Stomach (tissue), 9 donors: ENCODE measurements around the gene PPP1R37. TPM values are rescaled to one million over a fixed set of nuclear protein-coding genes. Genes with fewer than 3 reads are reported as not detected.

ENCODE experiments used
- DNase-seq, 2 donors: peaks; one replicate each; pipeline versions ENCODE4 v3.0.0 to v3.0.0-alpha.2; 2013 to 2019
- H3K27ac ChIP-seq, 5 donors: fragments of 200-600 bp in 4 of 5; sonication (generic) in 4 of 5; one replicate each; pipeline ENCODE4 v1.5.1; 2013 to 2019; ENCODE audit warnings: mild to moderate bottlenecking in 1 of 5, moderate library complexity in 1 of 5
- H3K27me3 ChIP-seq, 3 donors: fragments of 200-600 bp; sonication (generic); one replicate each; pipeline ENCODE4 v1.5.1; 2017 to 2019; ENCODE audit warnings: mixed run types in 1 of 3
- H3K36me3 ChIP-seq, 4 donors: fragments of 200-600 bp; sonication (generic); 1 replicate in 3 of 4; 2 replicates in 1 of 4; pipeline ENCODE4 v1.5.1; 2016 to 2019
- H3K4me1 ChIP-seq, 4 donors: fragments of 200-600 bp; sonication (generic); one replicate each; pipeline ENCODE4 v1.5.1; 2016 to 2019
- H3K4me3 ChIP-seq, 4 donors: fragments of 200-600 bp; sonication (generic) in 3 of 4; one replicate each; pipeline ENCODE4 v1.5.1; 2016 to 2019; ENCODE audit warnings: mild to moderate bottlenecking in 1 of 4
- H3K9me3 ChIP-seq, 4 donors: fragments of 200-600 bp; sonication (generic); one replicate each; pipeline ENCODE4 v1.5.1; 2016 to 2019
- EP300 ChIP-seq: sonication (generic); formaldehyde crosslinking; IDR thresholded peaks from one replicate; pipeline ENCODE4 v1.6.1; 2017; ENCODE audit warnings: antibody characterized with exemption
- POLR2A ChIP-seq, 4 donors: fragments of 450-650 bp; IDR thresholded peaks; one replicate each; pipeline ENCODE4 v1.6.1; 2016; ENCODE audit warnings: antibody characterized with exemption in 4 of 4, control low read depth in 2 of 4, mild to moderate bottlenecking in 1 of 4, moderate library complexity in 1 of 4
- POLR2AphosphoS5 ChIP-seq, 3 donors: sonication (generic); formaldehyde crosslinking; IDR thresholded peaks; one replicate each; pipeline ENCODE4 v1.6.1; 2016; ENCODE audit warnings: antibody characterized with exemption in 3 of 3
- WGBS, 5 donors: extraction: QIAGEN DNeasy Blood & Tissue Kit in 3 of 5; methylation state at CpG; one replicate each; pipeline versions ENCODE4 v1.1.5 to v1.1.7; 2013 to 2018; 5-methylcytosine and 5-hydroxymethylcytosine counted together
- intact Hi-C: fragments of 100-400 bp; cut with DNase I; formaldehyde crosslinking; loops from one replicate; pipeline ENCODE4 v1.15.1; 2023; ENCODE audit warnings: low total_unique reads
- polyA plus RNA-seq, 3 donors: library from polyadenylated mRNA; stranded (reverse); fragments of 200-250 nt; gene quantifications; one replicate each; pipeline ENCODE4 v1.2.3, GENCODE V29; 2013
- total RNA-seq, 5 donors: library from RNA; depleted of rRNA; stranded (reverse); fragments of >200 nt; gene quantifications; one replicate each; pipeline versions ENCODE4 v1.1.0 to v1.2.3, GENCODE V29; 2014 to 2016
- TF ChIP-seq, protein P1 (sequence below), 7 experiments: fragments of 450-650 bp in 4 of 7; fragments of 200-600 bp in 3 of 7; sonication (generic) in 3 of 7; IDR thresholded peaks; one replicate each; pipeline ENCODE4 v1.5.1; 2016 to 2019; ENCODE audit warnings: antibody characterized with exemption in 7 of 7, control low read depth in 2 of 7, mild to moderate bottlenecking in 1 of 7
- donor health status: healthy with polysubstance abuse.
- donor health status: Bipolar disorder and iron deficiency.
- donor health status: healthy.

The PPP1R37 gene
- total and polyA plus RNA-seq, 8 donors = 25.7 to 268 (median 53.9) TPM

GRCh38 chr19:45150180-45150579 is 57.2 kb downstream of the PPP1R37 start:
- Histone ChIP-seq H3K4me1 (peaks cover 26 to 41% (median 31%) of the 10 kb centered on the region in 4 donors), H3K9me3 (peaks cover 0 to 4% (median 0%) of the 10 kb centered on the region in 4 donors), H3K27me3 (peaks cover 0 to 46% (median 23%) of the 10 kb centered on the region in 3 donors), H3K27ac (no peak overlapping the region), H3K4me3 (no peak overlapping the region), H3K36me3 (peaks cover 14 to 43% (median 30%) of the 10 kb centered on the region in 4 donors)
- 90 to 98% (median 95%) methylated on average over 4 of the region's 4 CpGs for WGBS, 5 donors
- TF ChIP-seq POLR2A (IDR thresholded peaks at IDR 0.05) (no peak), EP300 (no peak), POLR2AphosphoS5 (IDR thresholded peaks at IDR 0.05) (no peak)
- TF ChIP-seq, protein P1, sequence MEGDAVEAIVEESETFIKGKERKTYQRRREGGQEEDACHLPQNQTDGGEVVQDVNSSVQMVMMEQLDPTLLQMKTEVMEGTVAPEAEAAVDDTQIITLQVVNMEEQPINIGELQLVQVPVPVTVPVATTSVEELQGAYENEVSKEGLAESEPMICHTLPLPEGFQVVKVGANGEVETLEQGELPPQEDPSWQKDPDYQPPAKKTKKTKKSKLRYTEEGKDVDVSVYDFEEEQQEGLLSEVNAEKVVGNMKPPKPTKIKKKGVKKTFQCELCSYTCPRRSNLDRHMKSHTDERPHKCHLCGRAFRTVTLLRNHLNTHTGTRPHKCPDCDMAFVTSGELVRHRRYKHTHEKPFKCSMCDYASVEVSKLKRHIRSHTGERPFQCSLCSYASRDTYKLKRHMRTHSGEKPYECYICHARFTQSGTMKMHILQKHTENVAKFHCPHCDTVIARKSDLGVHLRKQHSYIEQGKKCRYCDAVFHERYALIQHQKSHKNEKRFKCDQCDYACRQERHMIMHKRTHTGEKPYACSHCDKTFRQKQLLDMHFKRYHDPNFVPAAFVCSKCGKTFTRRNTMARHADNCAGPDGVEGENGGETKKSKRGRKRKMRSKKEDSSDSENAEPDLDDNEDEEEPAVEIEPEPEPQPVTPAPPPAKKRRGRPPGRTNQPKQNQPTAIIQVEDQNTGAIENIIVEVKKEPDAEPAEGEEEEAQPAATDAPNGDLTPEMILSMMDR (IDR thresholded peaks at IDR 0.05) = no peak
- intact Hi-C loops = no loop called here
- DNase-seq = no peak

DNA sequence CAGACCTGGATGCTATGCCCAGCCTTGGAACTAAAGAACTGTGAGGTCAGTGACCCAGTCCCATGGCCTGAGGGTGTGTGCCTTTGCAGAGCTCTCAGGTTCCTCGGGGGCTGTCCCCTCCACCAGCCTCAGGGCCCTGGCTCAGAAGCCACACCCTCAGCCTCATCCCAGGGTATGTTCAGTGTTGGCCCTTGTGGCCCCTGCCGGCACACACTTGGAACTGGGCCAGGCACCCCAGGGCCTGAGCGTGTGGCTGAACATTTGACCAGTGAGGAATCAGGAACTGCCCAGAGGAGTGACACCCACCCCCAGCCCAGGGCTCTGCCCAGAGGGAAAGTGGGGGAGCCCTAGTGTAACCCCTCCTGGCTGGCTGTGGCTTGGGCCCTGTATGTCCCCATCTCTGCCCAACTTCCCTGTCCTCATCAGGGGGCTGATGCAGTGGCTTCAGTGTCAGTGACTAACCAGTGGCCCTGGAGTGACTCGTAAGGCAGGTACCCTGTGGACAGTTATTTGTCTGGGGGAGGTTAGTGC is 57.8 kb downstream of the PPP1R37 start:
- H3K27ac ChIP-seq = no peak overlapping the region
- H3K9me3 ChIP-seq = peaks cover 0 to 4% (median 0%) of the 10 kb centered on the region in 4 donors
- no peak overlapping the region for H3K4me3 ChIP-seq
- no peak for DNase-seq
- intact Hi-C loops = no loop called here
- H3K4me1 ChIP-seq = peaks cover 26 to 41% (median 31%) of the 10 kb centered on the region in 4 donors
- TF ChIP-seq EP300 (no peak), POLR2A (IDR thresholded peaks at IDR 0.05) (no peak), POLR2AphosphoS5 (IDR thresholded peaks at IDR 0.05) (no peak)
- TF ChIP-seq, protein P1 (IDR thresholded peaks at IDR 0.05) = no peak
- peaks cover 8 to 36% (median 24%) of the 10 kb centered on the region in 4 donors for H3K36me3 ChIP-seq
- H3K27me3 ChIP-seq = peaks cover 0 to 46% (median 23%) of the 10 kb centered on the region in 3 donors
- 34 to 66% (median 44%) methylated on average over 3 to 4 of the region's 4 CpGs for WGBS, 5 donors

- peaks cover 0 to 51% (median 23%) of the 10 kb centered on the region in 3 donors for H3K27me3 ChIP-seq
- H3K36me3 ChIP-seq = peaks cover 6 to 31% (median 19%) of the 10 kb centered on the region in 4 donors
- 70 to 93% (median 82%) methylated on average over 4 to 7 of the region's 7 CpGs for WGBS, 5 donors
- no peak overlapping the region for H3K27ac ChIP-seq
- TF ChIP-seq POLR2A (IDR thresholded peaks at IDR 0.05) (no peak), POLR2AphosphoS5 (IDR thresholded peaks at IDR 0.05) (no peak)
- TF ChIP-seq, protein P1 (IDR thresholded peaks at IDR 0.05) = no peak
- DNase-seq = no peak
- H3K4me1 ChIP-seq = peaks cover 26 to 41% (median 31%) of the 10 kb centered on the region in 4 donors
- H3K9me3 ChIP-seq = peaks cover 0 to 4% (median 0%) of the 10 kb centered on the region in 4 donors
- no peak overlapping the region for H3K4me3 ChIP-seq
- intact Hi-C loops = no loop called here
Measured at GRCh38 chr19:45151320-45151719, 58.3 kb downstream of the PPP1R37 start.

DNA sequence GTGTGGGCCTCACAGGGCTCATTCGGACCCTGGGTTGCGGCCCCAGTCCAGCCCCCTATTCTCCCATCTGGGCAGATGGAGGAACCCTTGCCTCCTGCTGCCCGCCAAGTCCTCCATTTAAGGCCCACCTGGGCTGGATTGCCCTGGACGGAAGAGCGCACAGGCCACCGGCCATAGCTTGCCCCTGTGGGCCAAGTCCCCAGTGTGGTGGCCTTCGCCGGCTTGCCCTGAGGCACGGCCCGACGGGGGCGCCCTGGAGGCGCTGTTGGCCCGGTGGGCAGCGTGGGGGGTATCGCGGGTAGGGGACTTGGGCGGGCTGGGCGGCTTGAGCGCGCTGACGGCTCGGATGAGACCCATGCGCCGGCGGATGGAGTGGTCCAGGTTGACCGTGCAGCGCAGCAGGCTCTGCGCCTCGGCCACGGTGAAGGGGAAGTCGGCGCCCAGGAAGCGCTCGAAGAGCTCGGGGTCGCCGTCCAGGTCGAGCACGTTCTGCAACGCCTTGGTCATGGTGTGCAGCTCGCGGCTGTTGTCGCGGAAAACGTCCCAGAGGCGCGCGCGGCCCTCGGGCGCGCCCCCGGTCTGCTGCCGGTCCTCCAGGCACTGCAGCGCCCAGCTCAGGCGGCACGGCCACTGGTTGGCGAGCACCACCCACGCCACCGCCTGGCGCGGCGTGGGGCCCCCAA is 59.0 kb downstream of the PPP1R37 start:
- peak overlapping the region; percentile 25 to 45 (median 33) for H3K4me3 ChIP-seq
- H3K9me3 ChIP-seq = peaks cover 0 to 4% (median 0%) of the 10 kb centered on the region in 4 donors
- H3K27me3 ChIP-seq = peaks cover 0 to 56% (median 23%) of the 10 kb centered on the region in 3 donors
- TF ChIP-seq EP300 (no peak), POLR2AphosphoS5 (IDR thresholded peaks at IDR 0.05) (no peak), POLR2A (IDR thresholded peaks at IDR 0.05) (no peak)
- TF ChIP-seq, protein P1 (IDR thresholded peaks at IDR 0.05) = no peak
- H3K36me3 ChIP-seq = peaks cover 6 to 25% (median 12%) of the 10 kb centered on the region in 4 donors
- DNase-seq = no peak
- no peak overlapping the region for H3K27ac ChIP-seq
- 12 to 36% (median 17%) methylated on average over 14 to 64 of the region's 64 CpGs for WGBS, 5 donors
- H3K4me1 ChIP-seq = peaks cover 26 to 41% (median 31%) of the 10 kb centered on the region in 4 donors
- intact Hi-C loops = no loop called here
